ENCODE results near the gene PSMC2. TPM values are rescaled to one million over a fixed set of nuclear protein-coding genes. Genes with fewer than 3 reads are reported as not detected.

Gene PSMC2
- total RNA-seq, 1 experiment from 2014 or later = 415 TPM

Other genes starting within 250 kb of the PSMC2 start
- gene NAPEPLD, start 198.5 kb upstream of the PSMC2 start, total RNA-seq (2014; rRNA removed; shearing (Covaris generic)) = 3.6 and 5.0 TPM in 2 replicates
- gene PMPCB, start 50.2 kb upstream of the PSMC2 start, total RNA-seq (2014; rRNA removed; shearing (Covaris generic)) = 86.0 and 101 TPM in 2 replicates
- gene DNAJC2, start 2.9 kb upstream of the PSMC2 start, total RNA-seq (2014; rRNA removed; shearing (Covaris generic)) = 20.6 and 22.8 TPM in 2 replicates
- not detected in 2 replicates for gene SLC26A5, start 98.6 kb downstream of the PSMC2 start, total RNA-seq (2014; rRNA removed; shearing (Covaris generic))